SK-N-SH (cell line): ENCODE measurements around the gene PDE8A. TPM values are rescaled to one million over a fixed set of nuclear protein-coding genes. Genes with fewer than 3 reads are reported as not detected.
"Not testable (repeated sequence)": the region's sequence is repeated elsewhere in the genome, so short reads cannot be mapped to it uniquely, and the experiment has no call there.

Experiments
- CTCF ChIA-PET: fragments of 300-600, 350-600 bp; formaldehyde crosslinking; extraction: SDS; loops from one replicate; lab custom pipeline; 2021; lab: Yijun Ruan, JAX
- POLR2A ChIA-PET: fragments of 350-600 bp; sonication (Branson Sonifier 250); formaldehyde crosslinking; extraction: SDS; loops from one replicate; lab custom pipeline; 2020; ENCODE audit warnings: antibody characterized with exemption, inconsistent platforms; lab: Yijun Ruan, JAX
- DNase-seq: peaks from one replicate; pipeline ENCODE4 v3.0.0; 2012
- H2AFZ ChIP-seq: fragments of 200-600 bp; sonication (generic); 2 replicates; pipeline ENCODE4 v1.8.1; 2016; ENCODE audit warnings: antibody characterized with exemption, mild to moderate bottlenecking, low read depth
- H3F3A ChIP-seq: fragments of 200-600 bp; sonication (generic); replicated peaks from 2 replicates; pipeline ENCODE3; 2016; ENCODE audit warnings: antibody characterized with exemption, mild to moderate bottlenecking; ENCODE audit not compliant: insufficient read depth
- H3K27ac ChIP-seq, 2 experiments: fragments of 200-500 bp in 1 of 2; fragments of 200-600 bp in 1 of 2; sonication (Bioruptor generic) in 1 of 2; sonication (generic), shearing (Covaris generic) in 1 of 2; 2 replicates each; pipeline versions ENCODE4 v1.5.1 to v1.6.1; 2014 to 2016; ENCODE audit warnings: low read depth in 2 of 2, inconsistent platforms in 1 of 2, low read length in 1 of 2, mild to moderate bottlenecking in 1 of 2, mixed read lengths in 1 of 2
- H3K27me3 ChIP-seq: fragments of 200-600 bp; sonication (generic), shearing (Covaris generic); 2 replicates; pipeline ENCODE4 v1.6.1; 2016; ENCODE audit warnings: mixed run types; ENCODE audit not compliant: insufficient read depth
- H3K36me3 ChIP-seq, 2 experiments: fragments of 200-500 bp in 1 of 2; fragments of 200-600 bp in 1 of 2; sonication (Bioruptor generic) in 1 of 2; sonication (generic) in 1 of 2; replicated peaks in 1 of 2; 2 replicates each; pipeline versions ENCODE3 to v1.5.1; 2014 to 2016; ENCODE audit warnings: low read length in 1 of 2, mild to moderate bottlenecking in 1 of 2; ENCODE audit not compliant: insufficient read depth in 2 of 2, control insufficient read depth in 1 of 2
- H3K4me1 ChIP-seq, 2 experiments: fragments of 200-500 bp in 1 of 2; fragments of 200-600 bp in 1 of 2; sonication (Bioruptor generic) in 1 of 2; sonication (generic), shearing (Covaris generic) in 1 of 2; 2 replicates each; pipeline versions ENCODE4 v1.5.1 to v1.6.1; 2014 to 2016; ENCODE audit warnings: low read depth in 1 of 2, low read length in 1 of 2, mixed run types in 1 of 2; ENCODE audit not compliant: insufficient read depth in 2 of 2, control insufficient read depth in 1 of 2
- H3K4me2 ChIP-seq: fragments of 200-600 bp; sonication (generic), shearing (Covaris generic); 2 replicates; pipeline ENCODE4 v1.6.1; 2017; ENCODE audit warnings: mixed run types
- H3K4me3 ChIP-seq, 2 experiments: fragments of 200-500 bp in 1 of 2; fragments of 200-600 bp in 1 of 2; sonication (Bioruptor generic) in 1 of 2; sonication (generic), shearing (Covaris generic) in 1 of 2; 2 replicates each; pipeline versions ENCODE4 v1.5.1 to v1.8.1; 2014 to 2016; ENCODE audit warnings: low read depth in 2 of 2, inconsistent platforms in 1 of 2, low read length in 1 of 2, mild to moderate bottlenecking in 1 of 2, mixed read lengths in 1 of 2, moderate library complexity in 1 of 2
- H3K79me2 ChIP-seq: fragments of 200-600 bp; sonication (generic); 2 replicates; pipeline ENCODE4 v1.8.1; 2017; ENCODE audit warnings: mild to moderate bottlenecking; ENCODE audit not compliant: insufficient read depth
- H3K9ac ChIP-seq: fragments of 200-600 bp; sonication (generic); 2 replicates; pipeline ENCODE4 v1.6.1; 2017; ENCODE audit warnings: mixed run types
- H3K9me2 ChIP-seq: fragments of 200-600 bp; sonication (generic); 2 replicates; pipeline ENCODE4 v1.6.1; 2017; ENCODE audit warnings: mixed run types
- H3K9me3 ChIP-seq: fragments of 200-600 bp; sonication (generic); 2 replicates; pipeline ENCODE4 v1.6.1; 2017; ENCODE audit warnings: mixed run types, mild to moderate bottlenecking, moderate library complexity
- H4K20me1 ChIP-seq: fragments of 200-600 bp; sonication (generic); 2 replicates; pipeline ENCODE4 v1.6.1; 2017; ENCODE audit warnings: mild to moderate bottlenecking, mixed run types; ENCODE audit not compliant: insufficient read depth
- CHD2 ChIP-seq: fragments of 150-350 bp; IDR thresholded peaks from 2 replicates; pipeline ENCODE4 v1.6.1; 2018; ENCODE audit warnings: low read length; ENCODE audit not compliant: partially characterized antibody
- FOSL2 ChIP-seq: IDR thresholded peaks from 2 replicates; pipeline ENCODE4 v1.4.0; 2012; ENCODE audit warnings: low read depth, mild to moderate bottlenecking, moderate library complexity, borderline replicate concordance
- GABPA ChIP-seq: IDR thresholded peaks from 2 replicates; pipeline ENCODE4 v1.4.0; 2012; ENCODE audit warnings: low read depth, mild to moderate bottlenecking
- GATA2 ChIP-seq: sonication (generic); formaldehyde crosslinking; IDR thresholded peaks from 2 replicates; pipeline ENCODE4 v1.5.0; 2020; ENCODE audit warnings: mild to moderate bottlenecking, missing genetic modification reagents
- IRF3 ChIP-seq: fragments of 150-350 bp; IDR thresholded peaks from 2 replicates; pipeline ENCODE4 v1.6.1; 2016; ENCODE audit warnings: mild to moderate bottlenecking, low read depth, low read length
- NFIC ChIP-seq: IDR thresholded peaks from 2 replicates; pipeline ENCODE4 v1.4.0; 2012; ENCODE audit warnings: borderline replicate concordance
- NRF1 ChIP-seq: IDR thresholded peaks from 2 replicates; pipeline ENCODE4 v1.6.1; 2012; ENCODE audit warnings: low read depth, mild to moderate bottlenecking, low read length
- PBX3 ChIP-seq: IDR thresholded peaks from 2 replicates; pipeline ENCODE4; 2012
- POLR2AphosphoS5 ChIP-seq: IDR thresholded peaks from 2 replicates; pipeline ENCODE4 v1.6.1; 2012; ENCODE audit warnings: low read depth, low read length
- RAD21 ChIP-seq: IDR thresholded peaks from 2 replicates; pipeline ENCODE4 v1.6.1; 2012; ENCODE audit warnings: mild to moderate bottlenecking, low read length
- RFX5 ChIP-seq: IDR thresholded peaks from 2 replicates; pipeline ENCODE4 v1.6.1; 2012; ENCODE audit warnings: mild to moderate bottlenecking, improper control_type of control experiment, low read length
- SMC3 ChIP-seq: IDR thresholded peaks from 2 replicates; pipeline ENCODE4 v1.6.1; 2012; ENCODE audit warnings: low read depth, low read length, improper control_type of control experiment
- TAF1 ChIP-seq: IDR thresholded peaks from 2 replicates; pipeline ENCODE4 v1.6.1; 2012; ENCODE audit warnings: low read depth, mild to moderate bottlenecking, low read length, moderate library complexity, borderline replicate concordance
- TCF12 ChIP-seq: IDR thresholded peaks from 2 replicates; pipeline ENCODE4 v1.4.0; 2012
- TEAD4 ChIP-seq: IDR thresholded peaks from 2 replicates; pipeline ENCODE4 v1.4.0; 2012; ENCODE audit warnings: mild to moderate bottlenecking, borderline replicate concordance; ENCODE audit not compliant: insufficient read depth
- USF1 ChIP-seq: IDR thresholded peaks from 2 replicates; pipeline ENCODE4 v1.4.0; 2012; ENCODE audit warnings: low read depth, borderline replicate concordance
- YY1 ChIP-seq: IDR thresholded peaks from 2 replicates; pipeline ENCODE4 v1.4.0; 2012; ENCODE audit warnings: low read depth, mild to moderate bottlenecking
- WGBS: methylation state at CpG from one replicate; pipeline ENCODE4 v1.1.6; 2017; ENCODE audit warnings: low lambda C conversion rate; 5-methylcytosine and 5-hydroxymethylcytosine counted together
- polyA plus RNA-seq, 3 experiments: library from polyadenylated mRNA; depleted of rRNA; stranded (reverse); fragments of >200 nt; gene quantifications; 2 replicates each; pipeline ENCODE4 v1.2.3, GENCODE V29; 2012

Gene PDE8A
- polyA plus RNA-seq, 1 of the 3 experiments (the other 2 are of a cell fraction): 13.4 TPM

GRCh38 chr15:85174521-85174920, 192.9 kb downstream of the PDE8A start:
- peaks cover 3 to 6% of the 10 kb centered on the region in 2 experiments; a peak in 2 of 4 replicates for H3K4me1 ChIP-seq
- H3K4me2 ChIP-seq: no peak overlapping the region
- TF ChIP-seq TEAD4 (no peak), FOSL2 (no peak), RAD21 (no peak), GABPA (no peak), USF1 (no peak), IRF3 (no peak), TAF1 (no peak), RFX5 (no peak), NRF1 (no peak), GATA2 (CRISPR knock-in tag) (no peak), PBX3 (no peak), SMC3 (no peak), POLR2AphosphoS5 (no peak), CHD2 (no peak), YY1 (no peak), TCF12 (no peak)
- H3K9me2 ChIP-seq: no peaks in the 10 kb centered on the region
- 80% methylated on average over 4 of the region's 4 CpGs for WGBS
- H3K9ac ChIP-seq: no peak overlapping the region
- no peaks in the 10 kb centered on the region for H3K36me3 ChIP-seq
- no peaks in the 10 kb centered on the region for H3F3A ChIP-seq
- POLR2A ChIA-PET: no interaction called here
- peaks cover 4% of the 10 kb centered on the region; the same call in 1 of the 2 replicates for H3K9me3 ChIP-seq
- no peak overlapping the region for H2AFZ ChIP-seq
- H3K79me2 ChIP-seq: no peaks in the 10 kb centered on the region
- no peak for DNase-seq
- no peak overlapping the region for H3K4me3 ChIP-seq
- H3K27me3 ChIP-seq: no peaks in the 10 kb centered on the region
- CTCF ChIA-PET: no interaction called here
- H4K20me1 ChIP-seq: no peaks in the 10 kb centered on the region
- H3K27ac ChIP-seq: no peak overlapping the region

- H3K9me2 ChIP-seq, H4K20me1 ChIP-seq, H3F3A ChIP-seq, H3K4me2 ChIP-seq, H2AFZ ChIP-seq, H3K79me2 ChIP-seq, H3K9ac ChIP-seq, H3K36me3 ChIP-seq, H3K27me3 ChIP-seq, CTCF ChIA-PET, POLR2A ChIA-PET, H3K4me1 ChIP-seq, H3K9me3 ChIP-seq, H3K27ac ChIP-seq, H3K4me3 ChIP-seq: not testable (repeated sequence)
- peak; percentile 20 for DNase-seq
- WGBS: 59% methylated on average over 5 of the region's 8 CpGs
- TF ChIP-seq PBX3 (peak; percentile 17; the same call in 1 of the 2 replicates), NFIC (peak; percentile 28; the same call in 1 of the 2 replicates), TCF12 (peak; percentile 19; the same call in 1 of the 2 replicates), FOSL2 (peak; percentile 33; the same call in 1 of the 2 replicates)
These were observed 195.4 kb downstream of the PDE8A start for GRCh38 chr15:85177042-85177515.
